Activated CD4-positive, alpha-beta T cell treated with anti-CD3 and anti-CD28 coated beads, Interleukin-2, amount 50 U/mL, for 24 hours (primary cell): Measurements from ENCODE around the gene LMNTD2.

ENCODE experiments used
- DNase-seq, 2 donors: peaks; one replicate each; pipeline ENCODE4 v3.0.0-alpha.2; 2020; ENCODE audit warnings: low read depth in 1 of 2, low spot score in 1 of 2

Gene LMNTD2

GRCh38 chr11:560305-561147 is at the start of gene LMNTD2, which contains the start of gene RASSF7:
Gene LMNTD2 (minus strand): TSS chr11:560738. CDS start chr11:560716, 22 bp downstream.
Gene RASSF7 (plus strand): TSS chr11:560970. CDS start chr11:561769, 799 bp downstream.
- peak; percentile 94 for DNase-seq

DNA sequence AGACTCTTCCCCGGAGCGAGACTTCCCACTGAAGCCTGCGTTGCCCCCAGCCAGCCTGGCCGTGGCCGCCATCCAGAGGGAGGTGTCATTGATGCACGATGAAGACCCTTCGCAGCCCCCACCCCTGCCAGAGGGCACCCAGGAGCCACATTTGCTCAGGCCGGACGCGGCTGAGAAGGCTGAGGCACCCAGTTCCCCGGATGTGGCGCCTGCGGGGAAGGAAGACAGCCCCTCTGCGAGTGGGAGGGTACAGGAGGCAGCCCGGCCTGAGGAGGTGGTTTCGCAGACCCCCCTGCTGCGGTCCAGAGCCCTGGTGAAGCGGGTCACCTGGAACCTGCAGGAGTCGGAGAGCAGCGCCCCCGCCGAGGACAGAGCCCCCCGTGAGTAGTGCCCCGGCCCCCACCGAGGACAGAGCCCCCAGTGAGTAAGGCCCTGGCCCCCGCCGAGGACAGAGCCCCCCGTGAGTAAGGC is 48.8 kb upstream of the LMNTD2 start:
- DNase-seq: no peak

GRCh38 chr11:608791-609251 is 48.3 kb upstream of the LMNTD2 start:
- DNase-seq: no peak

DNA sequence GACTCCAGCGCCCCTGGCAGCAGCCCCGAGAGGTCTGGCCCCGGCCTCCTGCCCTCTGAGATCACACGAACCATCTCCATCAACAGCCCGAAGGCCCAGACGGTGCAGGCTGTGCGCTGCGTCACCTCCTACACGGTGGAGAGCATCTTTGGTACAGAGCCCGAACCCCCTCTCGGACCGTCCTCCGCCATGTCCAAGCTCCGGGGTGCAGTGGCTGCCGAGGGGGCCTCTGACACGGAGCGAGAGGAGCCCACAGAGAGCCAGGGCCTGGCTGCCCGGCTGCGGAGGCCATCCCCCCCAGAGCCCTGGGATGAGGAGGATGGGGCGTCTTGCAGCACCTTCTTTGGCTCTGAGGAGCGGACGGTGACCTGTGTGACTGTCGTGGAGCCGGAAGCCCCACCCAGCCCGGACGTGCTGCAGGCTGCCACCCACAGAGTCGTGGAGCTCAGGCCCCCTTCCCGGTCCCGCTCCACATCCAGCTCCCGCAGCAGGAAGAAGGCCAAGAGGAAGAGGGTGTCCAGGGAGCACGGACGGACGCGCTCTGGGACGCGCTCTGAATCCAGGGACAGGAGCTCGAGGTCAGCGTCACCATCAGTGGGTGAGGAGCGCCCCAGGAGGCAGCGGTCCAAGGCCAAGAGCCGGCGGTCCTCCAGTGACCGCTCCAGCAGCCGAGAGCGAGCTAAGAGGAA is 47.6 kb upstream of the LMNTD2 start:
- DNase-seq: no peak

DNA sequence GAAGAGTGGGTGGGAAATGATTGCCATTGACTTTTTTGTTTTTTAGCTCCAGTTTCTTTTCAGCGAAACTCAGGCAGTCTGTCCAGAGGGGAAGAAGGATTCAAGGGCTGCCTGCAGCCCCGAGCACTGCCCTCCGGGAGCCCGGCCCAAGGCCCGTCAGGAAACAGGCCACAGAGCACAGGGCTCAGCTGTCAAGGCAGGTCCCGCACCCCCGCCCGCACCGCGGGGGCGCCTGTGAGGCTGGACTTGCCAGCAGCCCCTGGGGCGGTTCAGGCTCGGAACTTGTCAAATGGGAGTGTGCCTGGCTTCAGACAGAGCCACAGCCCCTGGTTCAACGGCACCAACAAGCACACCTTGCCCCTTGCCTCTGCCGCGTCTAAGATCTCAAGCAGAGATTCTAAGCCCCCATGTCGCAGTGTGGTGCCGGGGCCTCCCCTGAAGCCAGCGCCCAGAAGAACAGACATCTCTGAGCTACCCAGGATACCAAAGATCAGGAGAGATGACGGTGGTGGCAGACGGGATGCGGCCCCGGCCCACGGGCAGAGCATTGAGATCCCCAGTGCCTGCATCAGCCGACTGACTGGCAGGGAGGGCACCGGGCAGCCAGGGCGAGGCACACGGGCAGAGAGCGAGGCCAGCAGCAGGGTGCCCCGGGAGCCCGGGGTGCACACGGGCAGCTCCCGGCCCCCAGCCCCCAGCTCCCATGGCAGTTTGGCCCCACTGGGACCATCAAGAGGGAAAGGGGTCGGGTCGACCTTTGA is 46.7 kb upstream of the LMNTD2 start:
- no peak for DNase-seq

GRCh38 chr11:606245-606644 is 45.7 kb upstream of the LMNTD2 start:
- no peak for DNase-seq

DNA sequence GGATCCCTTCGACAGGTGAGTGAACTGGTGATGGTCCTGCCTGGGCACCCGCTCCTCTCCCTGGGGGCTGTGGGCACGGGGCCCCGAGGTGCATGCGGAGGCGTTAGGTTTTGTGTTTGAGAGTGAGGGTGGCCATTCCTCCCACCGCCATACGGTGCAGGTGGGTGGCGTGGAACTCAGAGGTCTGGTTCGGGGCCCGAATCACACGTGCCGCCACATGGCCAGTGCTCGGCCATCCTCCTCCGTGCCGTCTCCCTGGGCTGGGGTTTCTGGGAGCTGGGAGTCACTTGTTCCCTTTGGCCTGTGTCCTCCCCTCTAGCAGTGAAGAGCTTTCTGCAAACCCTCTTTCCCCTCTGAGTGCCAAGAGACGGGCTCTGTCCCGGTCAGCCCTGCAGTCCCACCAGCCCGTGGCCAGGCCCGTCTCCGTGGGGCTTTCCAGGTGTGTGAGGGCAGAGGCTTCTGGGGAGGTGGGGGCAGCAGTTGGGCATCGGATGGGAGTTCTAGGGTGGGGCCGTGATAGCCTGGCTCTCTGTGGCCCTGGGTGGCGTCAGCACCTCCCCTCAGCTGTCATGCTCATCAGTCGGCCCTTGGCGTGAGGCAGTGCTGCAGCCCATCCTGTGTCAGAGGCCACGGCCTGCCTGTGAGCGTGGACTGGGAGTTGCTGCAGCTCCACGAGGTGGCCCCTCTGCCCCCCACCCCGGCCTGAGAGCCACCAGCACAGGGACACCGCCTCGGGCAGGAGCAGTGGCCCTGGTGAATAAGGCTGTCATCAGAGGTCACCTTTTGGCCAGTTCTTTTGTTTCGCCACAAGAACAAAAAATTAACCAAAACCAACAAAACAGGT is 45.0 kb upstream of the LMNTD2 start:
- no peak for DNase-seq

GRCh38 chr11:603154-603553 is 42.6 kb upstream of the LMNTD2 start:
- no peak for DNase-seq

- no peak for DNase-seq
Measured at GRCh38 chr11:601573-602245, 41.2 kb upstream of the LMNTD2 start.

GRCh38 chr11:598005-598680 is 37.6 kb upstream of the LMNTD2 start:
- no peak for DNase-seq

DNA sequence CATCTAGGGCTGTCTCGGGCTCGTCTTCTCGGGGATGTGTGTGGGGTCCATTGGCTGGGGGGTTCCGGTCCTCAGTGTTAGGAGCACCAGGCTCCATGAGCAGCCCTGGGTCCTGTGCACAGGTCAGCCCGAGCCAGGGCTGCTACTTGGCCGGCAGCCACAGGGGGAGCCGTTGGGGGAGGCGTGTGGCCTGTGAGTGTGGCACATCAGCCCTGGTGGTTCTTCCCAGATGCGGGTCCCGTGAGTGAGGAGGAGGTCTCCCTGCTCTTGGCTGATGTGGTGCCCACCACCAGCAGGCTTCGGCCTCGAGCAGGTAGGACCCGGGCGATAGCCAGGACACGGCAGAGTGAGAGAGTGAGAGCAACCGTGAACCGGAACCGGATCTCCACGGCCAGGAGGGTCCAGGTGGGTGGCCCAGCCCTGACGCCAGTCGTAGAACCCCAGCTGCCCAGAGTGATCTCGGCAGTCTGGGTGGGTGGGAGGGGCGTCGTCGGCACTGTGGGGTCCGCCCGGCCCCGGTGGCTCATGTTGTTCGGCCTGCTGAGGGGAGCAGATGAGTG is 36.7 kb upstream of the LMNTD2 start:
- DNase-seq: no peak

DNA sequence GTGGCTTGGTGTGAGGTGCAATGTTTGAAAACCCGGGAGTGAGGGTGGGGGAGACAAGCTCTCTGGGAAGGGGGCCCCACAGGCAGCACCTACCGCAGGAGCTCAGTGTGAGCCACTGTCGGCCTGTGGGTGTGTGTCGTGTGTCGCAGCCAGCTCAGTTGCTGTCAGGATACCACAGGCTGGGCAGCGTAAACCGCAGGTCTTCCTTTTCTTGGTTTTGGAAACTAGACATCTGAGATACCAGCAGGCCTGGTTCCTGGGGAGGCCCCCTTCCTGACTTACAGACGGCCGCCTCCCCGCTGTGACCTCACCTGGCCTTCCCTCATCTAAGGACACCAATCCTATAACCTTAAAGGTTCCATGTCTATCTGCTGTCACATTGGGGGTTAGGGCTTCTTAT is 35.8 kb upstream of the LMNTD2 start:
- DNase-seq: no peak

GRCh38 chr11:595400-595799 is 34.9 kb upstream of the LMNTD2 start:
- no peak for DNase-seq

DNA sequence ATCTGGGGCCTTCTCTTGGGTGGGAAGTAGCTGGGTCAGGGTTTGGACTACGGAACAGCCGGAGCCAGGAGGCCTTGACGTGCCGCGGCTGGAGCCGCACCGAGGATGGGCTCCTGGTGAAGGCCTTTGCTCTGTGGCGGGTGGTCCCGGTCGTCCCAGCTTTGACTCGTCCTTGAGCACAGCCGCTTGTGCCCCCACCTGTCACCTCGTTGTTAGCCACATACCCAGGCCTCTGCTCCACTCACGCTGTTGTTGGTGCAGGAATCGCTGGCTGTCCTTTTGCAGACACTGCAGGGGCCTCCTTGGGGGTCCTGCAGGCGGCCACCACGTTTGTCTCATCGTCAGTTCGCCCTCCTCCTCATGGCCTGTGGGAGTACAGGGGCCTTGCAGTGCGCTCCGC is 32.8 kb upstream of the LMNTD2 start:
- no peak for DNase-seq

DNA sequence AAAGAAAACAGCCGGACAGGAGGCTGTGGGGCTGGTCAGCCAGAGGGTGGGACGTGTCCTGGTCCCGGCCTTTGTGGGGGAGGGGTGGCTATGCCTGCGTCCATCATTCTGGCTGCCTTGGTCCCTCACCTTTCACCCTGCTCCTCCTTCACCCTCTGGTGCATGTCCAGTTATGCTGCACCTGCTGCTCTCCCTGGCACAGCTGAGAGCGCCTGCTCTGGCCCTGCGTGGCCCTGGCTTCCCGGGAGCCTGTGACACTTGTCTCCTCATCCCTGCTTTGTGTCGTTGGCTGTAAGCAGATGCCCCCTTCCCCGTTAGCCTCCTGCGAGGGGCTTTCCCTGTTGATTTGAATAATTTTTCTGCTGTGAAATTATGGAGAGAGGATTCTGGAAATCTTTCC is 32.4 kb upstream of the LMNTD2 start:
- no peak for DNase-seq

DNA sequence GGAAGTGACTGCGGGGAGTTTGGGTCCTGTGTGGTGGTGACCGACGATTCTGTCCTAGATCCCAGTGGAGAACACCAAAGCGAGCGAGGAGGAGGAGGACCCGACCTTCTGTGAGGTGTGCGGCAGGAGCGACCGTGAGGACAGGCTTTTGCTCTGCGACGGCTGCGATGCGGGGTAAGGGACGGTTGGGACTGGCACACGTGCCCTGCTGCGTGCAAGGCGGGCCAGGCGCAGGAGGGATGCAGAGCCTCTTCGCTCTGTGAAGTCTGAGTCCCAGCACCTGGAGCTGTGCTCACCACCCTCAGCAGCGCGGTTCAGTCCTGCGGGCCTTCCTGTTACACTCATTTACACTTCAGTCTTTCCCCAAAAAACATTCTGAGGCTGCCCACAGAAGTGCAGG is 32.0 kb upstream of the LMNTD2 start:
- DNase-seq: no peak

GRCh38 chr11:590997-591396 is 30.5 kb upstream of the LMNTD2 start:
- no peak for DNase-seq

- DNase-seq: no peak
Measured at GRCh38 chr11:589798-590197, 29.3 kb upstream of the LMNTD2 start.

GRCh38 chr11:587978-588380 is 27.4 kb upstream of the LMNTD2 start:
- peak; percentile 46 to 57 for DNase-seq
